IPS-18a (cell line): ENCODE measurements around the gene PRRT1.

ENCODE experiments used
- H3K27ac ChIP-seq: one replicate; pipeline ENCODE4 v1.5.1; 2013; ENCODE audit warnings: low read length
- H3K27me3 ChIP-seq: one replicate; pipeline ENCODE4 v1.6.1; 2013; ENCODE audit warnings: mild to moderate bottlenecking, low read length; ENCODE audit not compliant: control insufficient read depth, insufficient read depth
- H3K36me3 ChIP-seq: one replicate; pipeline ENCODE4 v1.6.1; 2013; ENCODE audit warnings: low read depth, low read length; ENCODE audit not compliant: control insufficient read depth
- H3K4me1 ChIP-seq: one replicate; pipeline ENCODE4 v1.6.1; 2013; ENCODE audit warnings: low read depth, low read length; ENCODE audit not compliant: control insufficient read depth
- H3K4me3 ChIP-seq: one replicate; pipeline ENCODE4 v1.5.1; 2013; ENCODE audit warnings: low read length
- H3K9ac ChIP-seq: one replicate; pipeline ENCODE4 v1.6.1; 2013; ENCODE audit warnings: mild to moderate bottlenecking, low read length, moderate library complexity
- H3K9me3 ChIP-seq: one replicate; pipeline ENCODE4 v1.6.1; 2013; ENCODE audit warnings: low read depth, low read length; ENCODE audit not compliant: control insufficient read depth

PRRT1 gene

GRCh38 chr6:32139590-32139989, 12.1 kb downstream of the PRRT1 start:
- Histone ChIP-seq H3K27me3 (no peaks in the 10 kb centered on the region), H3K27ac (no peak overlapping the region), H3K4me3 (no peak overlapping the region), H3K36me3 (no peaks in the 10 kb centered on the region), H3K9ac (no peak overlapping the region), H3K4me1 (no peaks in the 10 kb centered on the region), H3K9me3 (no peaks in the 10 kb centered on the region)

- Histone ChIP-seq H3K36me3 (no peaks in the 10 kb centered on the region), H3K4me1 (no peaks in the 10 kb centered on the region), H3K4me3 (no peak overlapping the region), H3K27ac (no peak overlapping the region), H3K9ac (no peak overlapping the region), H3K27me3 (peaks cover 5% of the 10 kb centered on the region), H3K9me3 (no peaks in the 10 kb centered on the region)
These were observed 14.3 kb downstream of the PRRT1 start for GRCh38 chr6:32137454-32137853.

GRCh38 chr6:32133786-32134185, 18.0 kb downstream of the PRRT1 start:
- Histone ChIP-seq H3K27me3 (peaks cover 5% of the 10 kb centered on the region), H3K4me3 (no peak overlapping the region), H3K36me3 (no peaks in the 10 kb centered on the region), H3K4me1 (peaks cover 7% of the 10 kb centered on the region), H3K9me3 (no peaks in the 10 kb centered on the region), H3K9ac (no peak overlapping the region), H3K27ac (no peak overlapping the region)

GRCh38 chr6:32132110-32132509, 19.6 kb downstream of the PRRT1 start:
- Histone ChIP-seq H3K27ac (no peak overlapping the region), H3K27me3 (peaks cover 5% of the 10 kb centered on the region), H3K9me3 (no peaks in the 10 kb centered on the region), H3K36me3 (no peaks in the 10 kb centered on the region), H3K9ac (no peak overlapping the region), H3K4me1 (peaks cover 7% of the 10 kb centered on the region), H3K4me3 (no peak overlapping the region)

- H3K27ac ChIP-seq = no peak overlapping the region
- peaks cover 5% of the 10 kb centered on the region for H3K27me3 ChIP-seq
- no peaks in the 10 kb centered on the region for H3K9me3 ChIP-seq
- H3K4me1 ChIP-seq = peaks cover 7% of the 10 kb centered on the region
- H3K9ac ChIP-seq = no peak overlapping the region
- no peak overlapping the region for H3K4me3 ChIP-seq
- no peaks in the 10 kb centered on the region for H3K36me3 ChIP-seq
These were observed 20.2 kb downstream of the PRRT1 start for GRCh38 chr6:32131439-32131948.

- peak overlapping the region; percentile 61 for H3K9ac ChIP-seq
- H3K27ac ChIP-seq = peak overlapping the region; percentile 8
- H3K36me3 ChIP-seq = peaks cover 6% of the 10 kb centered on the region
- H3K9me3 ChIP-seq = no peaks in the 10 kb centered on the region
- peaks cover 5% of the 10 kb centered on the region for H3K27me3 ChIP-seq
- peaks cover 7% of the 10 kb centered on the region for H3K4me1 ChIP-seq
- H3K4me3 ChIP-seq = peak overlapping the region; percentile 79
These were observed 22.2 kb downstream of the PRRT1 start for GRCh38 chr6:32129297-32130088.

- Histone ChIP-seq H3K4me3 (peak overlapping the region; percentile 79), H3K27me3 (peaks cover under 1% of the 10 kb centered on the region), H3K9ac (no peak overlapping the region), H3K36me3 (peaks cover 6% of the 10 kb centered on the region), H3K4me1 (peaks cover 7% of the 10 kb centered on the region), H3K27ac (no peak overlapping the region), H3K9me3 (no peaks in the 10 kb centered on the region)
These were observed 22.9 kb downstream of the PRRT1 start for GRCh38 chr6:32128751-32129296.

- H3K4me3 ChIP-seq = peak within 1 kb of the TSS; percentile 90
- H3K9me3 ChIP-seq = no peaks in the 10 kb centered on the region
- no peaks in the 10 kb centered on the region for H3K27me3 ChIP-seq
- H3K4me1 ChIP-seq = peaks cover 7% of the 10 kb centered on the region
- H3K36me3 ChIP-seq = peaks cover 11% of the 10 kb centered on the region
- peak within 1 kb of the TSS; percentile 85 for H3K27ac ChIP-seq
- H3K9ac ChIP-seq = peak within 1 kb of the TSS; percentile 84
These were observed 23.8 kb downstream of the PRRT1 start, which contains the start of gene ATF6B for GRCh38 chr6:32127717-32128592. Gene ATF6B (minus strand): TSS chr6:32128246. CDS start chr6:32128207, 39 bp downstream.

- Histone ChIP-seq H3K27me3 (no peaks in the 10 kb centered on the region), H3K9me3 (no peaks in the 10 kb centered on the region), H3K4me3 (peak overlapping the region; percentile 90), H3K4me1 (peaks cover 7% of the 10 kb centered on the region), H3K36me3 (peaks cover 11% of the 10 kb centered on the region), H3K27ac (peak overlapping the region; percentile 39), H3K9ac (peak overlapping the region; percentile 84)
These were observed 24.4 kb downstream of the PRRT1 start for GRCh38 chr6:32127409-32127716.

GRCh38 chr6:32126880-32127279, 24.9 kb downstream of the PRRT1 start:
- peak overlapping the region; percentile 90 for H3K4me3 ChIP-seq
- peaks cover 7% of the 10 kb centered on the region for H3K4me1 ChIP-seq
- H3K27me3 ChIP-seq = no peaks in the 10 kb centered on the region
- H3K9ac ChIP-seq = peak overlapping the region; percentile 84
- no peak overlapping the region for H3K27ac ChIP-seq
- H3K9me3 ChIP-seq = no peaks in the 10 kb centered on the region
- peaks cover 14% of the 10 kb centered on the region for H3K36me3 ChIP-seq

- no peak overlapping the region for H3K9ac ChIP-seq
These were observed 28.1 kb downstream of the PRRT1 start for GRCh38 chr6:32123681-32124080.

More at GRCh38 chr6:32123681-32124080, 28.1 kb downstream of the PRRT1 start:
- Histone ChIP-seq H3K9me3 (no peaks in the 10 kb centered on the region), H3K4me1 (no peaks in the 10 kb centered on the region), H3K27me3 (no peaks in the 10 kb centered on the region), H3K27ac (no peak overlapping the region), H3K36me3 (peaks cover 32% of the 10 kb centered on the region), H3K4me3 (no peak overlapping the region)
